ENCODE data around the gene ENTPD7.

The ENTPD7 gene

GRCh38 chr10:99652800-99653390 is 6.4 kb upstream of the ENTPD7 start:
- no peak for DNase-seq

- no peak for DNase-seq
These were observed 4.7 kb upstream of the ENTPD7 start for GRCh38 chr10:99654390-99655175.

- no peak for DNase-seq
These were observed 2.9 kb upstream of the ENTPD7 start for GRCh38 chr10:99656199-99657064.

GRCh38 chr10:99658622-99659030 is 683 bp upstream of the ENTPD7 start:
- peak; percentile 80 for DNase-seq

- DNase-seq: no peak
These were observed 608 bp downstream of the ENTPD7 start for GRCh38 chr10:99659868-99660366.

GRCh38 chr10:99660662-99661376 is 1.5 kb downstream of the ENTPD7 start:
- no peak for DNase-seq

GRCh38 chr10:99661377-99661763 is 2.1 kb downstream of the ENTPD7 start:
- no peak for DNase-seq

- DNase-seq: no peak
These were observed 6.0 kb downstream of the ENTPD7 start for GRCh38 chr10:99665304-99665703.

GRCh38 chr10:99667108-99667751 is 7.9 kb downstream of the ENTPD7 start:
- DNase-seq: no peak

GRCh38 chr10:99671386-99671785 is 12.1 kb downstream of the ENTPD7 start:
- no peak for DNase-seq

- DNase-seq: no peak
These were observed 13.6 kb downstream of the ENTPD7 start for GRCh38 chr10:99672884-99673283.

GRCh38 chr10:99673492-99673891 is 14.2 kb downstream of the ENTPD7 start:
- no peak for DNase-seq

- DNase-seq: no peak
These were observed 15.5 kb downstream of the ENTPD7 start for GRCh38 chr10:99674762-99675161.

GRCh38 chr10:99676426-99676825 is 17.1 kb downstream of the ENTPD7 start:
- no peak for DNase-seq

GRCh38 chr10:99676895-99677294 is 17.6 kb downstream of the ENTPD7 start:
- no peak for DNase-seq

GRCh38 chr10:99678921-99679320 is 19.6 kb downstream of the ENTPD7 start:
- no peak for DNase-seq

GRCh38 chr10:99681553-99681952 is 22.2 kb downstream of the ENTPD7 start:
- no peak for DNase-seq

GRCh38 chr10:99682032-99682431 is 22.7 kb downstream of the ENTPD7 start:
- no peak for DNase-seq

GRCh38 chr10:99682752-99683151 is 23.4 kb downstream of the ENTPD7 start:
- DNase-seq: no peak

GRCh38 chr10:99685597-99685967 is 26.3 kb downstream of the ENTPD7 start:
- DNase-seq: no peak

- no peak for DNase-seq
These were observed 30.2 kb downstream of the ENTPD7 start for GRCh38 chr10:99689461-99689860.

GRCh38 chr10:99693933-99694583 is 34.7 kb downstream of the ENTPD7 start:
- no peak for DNase-seq
